Stomach smooth muscle (tissue), 2 donors: ENCODE measurements around the gene MBD3L4.

Source experiments
- H3K27ac ChIP-seq: one replicate; pipeline ENCODE4 v1.7.0; 2013; ENCODE audit warnings: mild to moderate bottlenecking, low read length, inconsistent platforms
- H3K27me3 ChIP-seq, 2 donors: one replicate each; pipeline ENCODE4 v1.7.0; 2013; ENCODE audit warnings: low read length in 2 of 2; ENCODE audit not compliant: insufficient read depth in 2 of 2, control insufficient read depth in 1 of 2
- H3K36me3 ChIP-seq, 2 donors: one replicate each; pipeline ENCODE4 v1.7.0; 2013; ENCODE audit warnings: low read length in 2 of 2; ENCODE audit not compliant: control insufficient read depth in 2 of 2, insufficient read depth in 2 of 2
- H3K4me1 ChIP-seq: one replicate; pipeline ENCODE4 v1.7.0; 2013; ENCODE audit warnings: low read length; ENCODE audit not compliant: control insufficient read depth, insufficient read depth
- H3K4me3 ChIP-seq, 2 donors: one replicate each; pipeline ENCODE4 v1.7.0; 2013; ENCODE audit warnings: low read length in 2 of 2
- H3K9ac ChIP-seq, 2 donors: one replicate each; pipeline ENCODE4 v1.7.0; 2013; ENCODE audit warnings: low read length in 2 of 2, mild to moderate bottlenecking in 1 of 2
- H3K9me3 ChIP-seq, 2 donors: one replicate each; pipeline ENCODE4 v1.7.0; 2013; ENCODE audit warnings: low read length in 2 of 2; ENCODE audit not compliant: control insufficient read depth in 2 of 2
- donor health status: healthy.
- donor health status: Pancreatic carcinoma.

Gene MBD3L4

GRCh38 chr19:7004313-7004931, 35.6 kb downstream of the MBD3L4 start:
- Histone ChIP-seq H3K27me3 (peaks cover 0 to 5% of the 10 kb centered on the region in 2 donors), H3K4me1 (no peaks in the 10 kb centered on the region), H3K27ac (no peak overlapping the region), H3K4me3 (no peak overlapping the region), H3K36me3 (no peaks in the 10 kb centered on the region), H3K9ac (no peak overlapping the region), H3K9me3 (no peaks in the 10 kb centered on the region)

GRCh38 chr19:7000816-7001215, 39.2 kb downstream of the MBD3L4 start:
- H3K9ac ChIP-seq, result no peak overlapping the region
- H3K27ac ChIP-seq, result no peak overlapping the region
- H3K9me3 ChIP-seq, result no peaks in the 10 kb centered on the region
- no peaks in the 10 kb centered on the region for H3K36me3 ChIP-seq
- no peak overlapping the region for H3K4me3 ChIP-seq
- no peaks in the 10 kb centered on the region for H3K4me1 ChIP-seq
- H3K27me3 ChIP-seq, result peaks cover 0 to 5% of the 10 kb centered on the region in 2 donors

GRCh38 chr19:7000333-7000732, 39.6 kb downstream of the MBD3L4 start:
- H3K36me3 ChIP-seq, result no peaks in the 10 kb centered on the region
- no peak overlapping the region for H3K9ac ChIP-seq
- no peak overlapping the region for H3K4me3 ChIP-seq
- peaks cover 0 to 4% of the 10 kb centered on the region in 2 donors for H3K27me3 ChIP-seq
- H3K4me1 ChIP-seq, result no peaks in the 10 kb centered on the region
- H3K9me3 ChIP-seq, result no peaks in the 10 kb centered on the region
- H3K27ac ChIP-seq, result no peak overlapping the region

- H3K4me3 ChIP-seq, result no peak overlapping the region
- H3K9me3 ChIP-seq, result no peaks in the 10 kb centered on the region
- H3K27me3 ChIP-seq, result peaks cover 0 to under 1% of the 10 kb centered on the region in 2 donors
- H3K36me3 ChIP-seq, result no peaks in the 10 kb centered on the region
- no peak overlapping the region for H3K9ac ChIP-seq
- H3K27ac ChIP-seq, result no peak overlapping the region
- H3K4me1 ChIP-seq, result no peaks in the 10 kb centered on the region
Measured at GRCh38 chr19:6999933-7000332, 40.0 kb downstream of the MBD3L4 start.

- H3K9ac ChIP-seq, result no peak overlapping the region
- H3K4me3 ChIP-seq, result no peak overlapping the region
- no peak overlapping the region for H3K27ac ChIP-seq
- no peaks in the 10 kb centered on the region for H3K4me1 ChIP-seq
- H3K36me3 ChIP-seq, result no peaks in the 10 kb centered on the region
- H3K27me3 ChIP-seq, result no peaks in the 10 kb centered on the region
- no peaks in the 10 kb centered on the region for H3K9me3 ChIP-seq
Measured at GRCh38 chr19:6997679-6998445, 42.1 kb downstream of the MBD3L4 start.

GRCh38 chr19:6996810-6997209, 43.2 kb downstream of the MBD3L4 start:
- H3K4me1 ChIP-seq, result no peaks in the 10 kb centered on the region
- H3K9ac ChIP-seq, result no peak overlapping the region
- H3K4me3 ChIP-seq, result no peak overlapping the region
- H3K27ac ChIP-seq, result no peak overlapping the region
- no peaks in the 10 kb centered on the region for H3K9me3 ChIP-seq
- H3K27me3 ChIP-seq, result no peaks in the 10 kb centered on the region
- H3K36me3 ChIP-seq, result no peaks in the 10 kb centered on the region

GRCh38 chr19:6995054-6995453, 44.9 kb downstream of the MBD3L4 start:
- Histone ChIP-seq H3K4me1 (no peaks in the 10 kb centered on the region), H3K4me3 (no peak overlapping the region), H3K9ac (no peak overlapping the region), H3K36me3 (no peaks in the 10 kb centered on the region), H3K9me3 (no peaks in the 10 kb centered on the region), H3K27me3 (no peaks in the 10 kb centered on the region), H3K27ac (no peak overlapping the region)

GRCh38 chr19:6988257-6988656, 51.7 kb downstream of the MBD3L4 start:
- peaks cover 7 to 15% of the 10 kb centered on the region in 2 donors for H3K9me3 ChIP-seq
- H3K4me1 ChIP-seq, result no peaks in the 10 kb centered on the region
- H3K9ac ChIP-seq, result no peak overlapping the region
- no peak overlapping the region for H3K4me3 ChIP-seq
- no peak overlapping the region for H3K27ac ChIP-seq
- no peaks in the 10 kb centered on the region for H3K36me3 ChIP-seq
- peaks cover 2 to 3% of the 10 kb centered on the region in 2 donors for H3K27me3 ChIP-seq

GRCh38 chr19:6987850-6988249, 52.1 kb downstream of the MBD3L4 start:
- Histone ChIP-seq H3K4me1 (no peaks in the 10 kb centered on the region), H3K9ac (no peak overlapping the region), H3K27me3 (peaks cover 2 to 3% of the 10 kb centered on the region in 2 donors), H3K4me3 (no peak overlapping the region), H3K27ac (no peak overlapping the region), H3K9me3 (peaks cover 9 to 18% of the 10 kb centered on the region in 2 donors), H3K36me3 (no peaks in the 10 kb centered on the region)
